Jurkat, Clone E6-1 (cell line): ENCODE measurements around the gene MRPL11.
"Not testable (repeated sequence)": the region's sequence is repeated elsewhere in the genome, so short reads cannot be mapped to it uniquely, and the experiment has no call there.

Experiments used
- DNase-seq: peaks from one replicate; pipeline ENCODE4 v3.0.0-alpha.2; 2011; ENCODE audit warnings: low read depth, low spot score
- H3K4me3 ChIP-seq: 2 replicates; pipeline ENCODE4 v1.5.1; 2011; ENCODE audit warnings: mild to moderate bottlenecking, low read length, control low read depth, moderate library complexity

MRPL11 gene

GRCh38 chr11:66468691-66469090 lies 30.0 kb upstream of the MRPL11 start:
- DNase-seq, result no peak
- H3K4me3 ChIP-seq, result no peak overlapping the region

DNA sequence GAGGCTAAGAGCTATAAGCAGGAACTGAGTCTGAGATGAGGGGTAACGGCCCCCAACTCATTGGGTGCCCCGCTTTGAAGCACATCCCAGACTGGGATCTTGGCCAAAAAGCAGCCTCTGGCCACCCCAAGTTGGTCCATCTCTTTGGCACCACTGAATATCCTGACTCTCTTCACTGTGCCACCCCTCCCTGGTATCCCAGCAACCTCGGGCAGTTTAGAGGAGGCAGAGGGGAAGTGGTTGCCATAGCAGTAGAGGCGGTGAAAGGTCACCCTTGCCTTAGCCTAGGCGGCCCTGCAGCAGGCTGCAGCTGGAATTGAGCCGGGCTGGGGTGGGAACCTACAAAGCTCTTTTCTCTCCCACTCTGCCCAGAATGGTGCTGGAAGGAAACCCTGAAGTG lies 29.1 kb upstream of the MRPL11 start:
- peak overlapping the region; percentile 61 for H3K4me3 ChIP-seq
- no peak for DNase-seq

DNA sequence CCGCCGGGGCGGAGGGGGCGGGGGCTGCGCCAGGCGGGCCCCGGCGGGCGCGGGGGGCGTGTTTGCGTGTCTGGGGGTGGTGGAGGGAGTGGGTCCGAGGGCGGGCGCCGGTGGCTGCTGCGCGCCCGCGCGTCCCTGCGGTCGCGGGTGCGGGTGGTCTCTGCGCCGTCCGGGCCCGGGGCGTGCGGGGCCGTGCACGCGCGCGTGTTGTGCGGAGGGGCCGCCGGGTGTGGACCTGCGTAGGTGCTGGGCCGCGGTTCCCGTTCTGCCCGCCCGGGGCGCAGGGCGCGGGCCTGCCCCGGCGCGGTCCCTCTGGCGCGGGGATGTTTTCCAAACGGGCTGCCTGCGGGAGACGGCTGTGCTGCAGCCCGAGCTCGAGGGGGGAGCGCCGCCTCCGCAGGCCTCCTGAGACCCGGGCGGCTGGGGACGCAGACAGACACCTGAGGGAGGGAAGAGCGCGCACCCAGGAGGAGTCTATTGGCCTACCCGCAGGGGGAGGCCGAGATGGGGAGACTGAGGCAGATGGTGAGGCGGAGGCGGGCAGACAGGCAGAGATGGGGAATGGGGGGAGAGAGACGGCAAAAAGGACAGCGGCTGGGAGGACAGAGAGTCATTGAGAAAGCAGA lies 28.5 kb upstream of the MRPL11 start:
- H3K4me3 ChIP-seq, result peak overlapping the region; percentile 61
- DNase-seq, result no peak

DNA sequence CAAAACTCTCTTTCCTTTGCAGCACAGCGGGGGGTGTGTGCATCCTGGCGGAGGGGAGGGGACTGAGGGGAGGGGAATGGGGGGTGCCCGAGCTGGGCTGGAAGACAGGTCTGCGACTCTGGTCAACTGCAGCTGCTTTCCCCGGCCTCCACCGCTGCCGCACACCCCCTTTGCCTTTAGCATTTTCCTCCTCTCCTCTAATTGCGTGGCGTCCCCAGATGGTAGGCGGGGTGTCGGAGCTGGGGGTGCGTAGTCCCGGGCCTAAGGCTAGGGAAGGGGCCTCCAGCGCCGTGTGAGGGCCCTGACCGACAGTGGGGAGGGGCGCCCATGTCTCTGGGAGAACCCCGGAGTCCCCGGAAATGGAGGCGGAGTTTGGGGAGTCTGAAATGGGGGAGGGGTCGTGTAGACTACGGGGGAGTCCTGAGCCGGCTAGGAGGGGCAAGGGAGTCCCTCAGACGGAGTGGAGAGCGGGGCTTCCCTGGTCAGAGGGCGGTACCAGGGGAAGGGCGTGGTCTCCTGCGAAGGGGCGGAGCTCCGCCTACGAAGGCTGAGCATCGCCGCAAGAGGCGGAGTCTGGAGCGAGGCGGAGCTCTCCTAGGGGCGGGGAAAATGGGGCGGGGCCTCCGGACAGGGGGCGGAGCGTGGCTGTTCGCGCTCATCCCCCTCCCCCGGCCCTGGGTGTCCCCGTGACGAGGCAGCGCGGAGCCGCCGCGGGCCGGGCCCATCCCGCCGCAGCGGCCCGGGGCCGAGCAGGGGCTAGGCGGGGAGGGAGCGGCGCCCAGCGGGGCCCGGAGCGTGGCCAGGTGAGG lies 27.8 kb upstream of the MRPL11 start, which contains the start of gene PELI3:
Gene PELI3, plus strand, starts transcription at position 681 of the 809 bp plus-strand sequence. CDS start 1,224 bp downstream, outside the sequence.
- peak within 1 kb of the TSS; percentile 61 for H3K4me3 ChIP-seq
- peak; percentile 82 for DNase-seq

- H3K4me3 ChIP-seq, result peak overlapping the region; percentile 61
- DNase-seq, result no peak
Observed at GRCh38 chr11:66465373-66466224, 27.0 kb upstream of the MRPL11 start.

DNA sequence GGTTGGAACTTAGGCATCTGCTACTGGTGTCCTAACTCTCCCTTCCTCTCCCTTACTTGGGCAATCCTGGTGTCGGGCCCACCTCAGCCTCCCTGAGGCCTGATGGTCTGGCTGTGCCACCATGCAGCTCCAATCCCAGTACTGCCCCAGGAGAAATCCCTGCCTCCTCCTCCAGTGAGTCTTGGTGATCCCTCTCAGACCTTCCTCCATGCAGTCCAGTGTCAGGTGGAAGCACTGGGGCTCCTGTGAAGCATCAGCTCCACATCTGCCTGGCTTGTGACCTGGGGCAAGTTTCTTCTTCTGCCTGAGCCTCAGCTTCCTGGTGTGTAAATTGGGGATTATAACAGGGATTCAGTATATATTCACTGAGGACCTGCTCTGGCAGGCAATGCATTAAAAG lies 26.3 kb upstream of the MRPL11 start:
- DNase-seq, result no peak
- H3K4me3 ChIP-seq, result no peak overlapping the region

DNA sequence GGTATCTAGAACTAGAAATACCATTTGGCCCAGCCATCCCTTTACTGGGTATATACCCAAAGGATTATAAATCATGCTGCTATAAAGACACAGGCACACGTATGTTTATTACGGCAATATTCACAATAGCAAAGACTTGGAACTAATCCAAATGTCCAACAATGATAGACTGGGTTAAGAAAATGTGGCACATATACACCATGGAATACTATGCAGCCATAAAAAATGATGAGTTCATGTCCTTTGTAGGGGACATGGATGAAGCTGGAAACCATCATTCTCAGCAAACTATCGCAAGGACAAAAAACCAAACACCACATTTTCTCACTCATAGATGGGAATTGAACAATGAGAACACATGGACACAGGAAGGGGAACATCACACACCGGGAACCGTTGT lies 25.5 kb upstream of the MRPL11 start:
- H3K4me3 ChIP-seq, result not testable (repeated sequence)

GRCh38 chr11:66462911-66463310 lies 24.3 kb upstream of the MRPL11 start:
- H3K4me3 ChIP-seq, result no peak overlapping the region
- no peak for DNase-seq

More for the DNA sequence above, 25.5 kb upstream of the MRPL11 start:
- DNase-seq, result not testable (repeated sequence)

DNA sequence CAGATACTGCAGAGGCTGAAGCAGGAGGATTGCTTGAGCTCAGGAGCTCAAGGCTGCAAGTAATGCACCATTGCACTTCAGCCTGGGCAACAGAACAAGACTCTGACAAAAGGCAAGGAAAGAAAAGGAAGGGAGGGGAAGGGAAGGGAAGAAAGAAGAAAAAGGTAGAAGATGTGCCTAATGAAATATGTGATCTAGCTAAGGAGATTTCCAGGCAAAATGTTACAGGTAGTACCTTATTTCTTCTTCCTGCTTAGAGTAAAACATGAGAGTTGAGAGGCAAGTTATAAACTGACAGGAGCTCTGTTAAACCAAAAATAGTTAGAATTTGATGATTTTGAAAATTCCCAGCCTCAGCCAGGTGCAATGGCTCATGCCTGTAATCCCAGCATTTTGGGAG lies 23.4 kb upstream of the MRPL11 start:
- H3K4me3 ChIP-seq, result no peak overlapping the region
- no peak for DNase-seq

- DNase-seq, result no peak
- no peak overlapping the region for H3K4me3 ChIP-seq
Observed at GRCh38 chr11:66459138-66459778, 20.6 kb upstream of the MRPL11 start.

DNA sequence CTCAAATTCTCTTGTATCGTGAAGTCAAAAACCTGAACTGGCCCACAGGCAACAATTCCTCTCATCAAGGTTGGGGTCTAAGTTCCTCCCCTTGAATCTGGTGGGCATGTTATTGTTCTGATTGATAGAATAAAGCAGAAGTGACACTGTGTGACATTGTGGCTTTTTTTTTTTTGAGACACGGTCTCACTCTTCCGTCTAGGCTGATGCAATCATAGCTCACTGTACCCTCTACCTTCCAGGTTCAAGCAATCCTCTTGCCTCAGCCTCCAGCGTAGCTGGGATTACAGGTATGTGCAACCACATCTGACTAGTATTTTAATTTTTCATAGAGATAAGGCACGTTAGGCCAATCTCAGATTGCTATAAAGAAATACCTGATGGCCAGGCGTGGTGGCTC lies 19.2 kb upstream of the MRPL11 start:
- no peak overlapping the region for H3K4me3 ChIP-seq
- no peak for DNase-seq

GRCh38 chr11:66454828-66455227 lies 16.2 kb upstream of the MRPL11 start:
- no peak for DNase-seq
- H3K4me3 ChIP-seq, result no peak overlapping the region

GRCh38 chr11:66454247-66454646 lies 15.6 kb upstream of the MRPL11 start:
- DNase-seq, result no peak

DNA sequence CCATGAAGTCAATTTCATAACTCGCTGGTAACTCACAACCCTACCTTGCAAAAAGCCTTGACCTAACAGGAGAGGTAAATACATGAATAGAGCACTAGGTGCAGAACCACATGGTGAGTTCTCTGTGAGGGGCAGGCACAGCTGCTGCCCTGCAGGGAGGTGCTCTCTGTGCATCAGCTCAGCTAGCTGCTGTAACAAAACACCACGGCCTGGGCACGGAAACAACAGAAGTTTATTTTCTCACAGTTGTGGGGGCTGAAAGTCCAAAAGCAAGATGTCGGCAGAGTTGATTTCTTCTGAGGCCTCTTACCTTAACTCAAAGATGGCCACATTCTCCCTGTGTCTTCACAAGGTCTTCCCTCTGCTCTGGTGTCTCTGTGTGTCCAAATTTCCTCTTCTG lies 13.0 kb upstream of the MRPL11 start:
- no peak for DNase-seq
- no peak overlapping the region for H3K4me3 ChIP-seq

More at GRCh38 chr11:66454247-66454646, 15.6 kb upstream of the MRPL11 start:
- no peak overlapping the region for H3K4me3 ChIP-seq

- no peak for DNase-seq
- no peak overlapping the region for H3K4me3 ChIP-seq
Observed at GRCh38 chr11:66450560-66450959, 11.9 kb upstream of the MRPL11 start.

GRCh38 chr11:66448523-66448922 lies 9.9 kb upstream of the MRPL11 start:
- no peak for DNase-seq

DNA sequence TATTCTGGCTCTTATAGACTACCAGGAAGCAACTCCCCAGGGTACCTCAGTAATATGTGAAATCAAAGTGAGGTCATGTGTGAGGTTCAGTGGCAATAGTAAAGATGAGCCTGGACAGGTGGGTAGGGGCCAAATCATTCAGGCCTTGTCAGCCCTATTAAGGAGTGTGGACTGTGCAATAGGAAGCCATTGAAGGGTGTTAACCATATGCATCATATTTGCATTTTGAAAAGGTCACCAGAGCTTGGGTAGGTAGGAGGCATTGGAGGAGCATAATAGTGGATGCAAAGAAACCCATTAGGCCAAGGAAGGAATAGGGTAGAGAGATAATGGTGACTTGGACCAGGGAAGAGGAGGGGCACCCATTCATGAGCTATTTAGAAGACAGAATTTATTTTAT lies 8.4 kb upstream of the MRPL11 start:
- H3K4me3 ChIP-seq, result no peak overlapping the region
- DNase-seq, result no peak

More at GRCh38 chr11:66448523-66448922, 9.9 kb upstream of the MRPL11 start:
- H3K4me3 ChIP-seq, result no peak overlapping the region

- DNase-seq, result no peak
- H3K4me3 ChIP-seq, result no peak overlapping the region
Observed at GRCh38 chr11:66443602-66444001, 5.0 kb upstream of the MRPL11 start.

- not testable (repeated sequence) for H3K4me3 ChIP-seq
Observed at GRCh38 chr11:66440940-66441282, 2.3 kb upstream of the MRPL11 start.

More at GRCh38 chr11:66440940-66441282, 2.3 kb upstream of the MRPL11 start:
- DNase-seq, result not testable (repeated sequence)
